ENCODE measurements around the gene LTBP1. TPM values are rescaled to one million over a fixed set of nuclear protein-coding genes. Genes with fewer than 3 reads are reported as not detected.

LTBP1 gene
- total RNA-seq, 1 donor from 2014 or later: 3.9 TPM

- H3K27me3 Mint-ChIP-seq (ENCODE audit: unreplicated experiment): no peaks in the 10 kb centered on the region
- H3K9me3 Mint-ChIP-seq (ENCODE audit: unreplicated experiment): no peaks in the 10 kb centered on the region
- DNase-seq: no peak
- H3K4me3 Mint-ChIP-seq (ENCODE audit: unreplicated experiment): no peak overlapping the region
- no peak overlapping the region for H3K27ac Mint-ChIP-seq (ENCODE audit: unreplicated experiment)
- no peaks in the 10 kb centered on the region for H3K36me3 Mint-ChIP-seq (ENCODE audit: unreplicated experiment)
- TF ChIP-seq CTCF (IDR thresholded peaks at IDR 0.05; ENCODE audit: partially characterized antibody, unreplicated experiment): no peak
- no peaks in the 10 kb centered on the region for H3K4me1 Mint-ChIP-seq (ENCODE audit: low read depth, unreplicated experiment)
These were observed 428.3 kb downstream of the LTBP1 start for GRCh38 chr2:33375054-33375453.

- Mint-ChIP-seq H3K27me3 (ENCODE audit: unreplicated experiment) (no peaks in the 10 kb centered on the region), H3K36me3 (ENCODE audit: unreplicated experiment) (no peaks in the 10 kb centered on the region), H3K4me1 (ENCODE audit: low read depth, unreplicated experiment) (no peaks in the 10 kb centered on the region), H3K9me3 (ENCODE audit: unreplicated experiment) (no peaks in the 10 kb centered on the region), H3K27ac (ENCODE audit: unreplicated experiment) (no peak overlapping the region), H3K4me3 (ENCODE audit: unreplicated experiment) (no peak overlapping the region)
- DNase-seq: no peak
- TF ChIP-seq CTCF (IDR thresholded peaks at IDR 0.05; ENCODE audit: partially characterized antibody, unreplicated experiment): no peak
These were observed 430.3 kb downstream of the LTBP1 start for GRCh38 chr2:33377048-33377447.

- peaks cover 2% of the 10 kb centered on the region for H3K9me3 Mint-ChIP-seq (ENCODE audit: unreplicated experiment)
- no peak overlapping the region for H3K4me3 Mint-ChIP-seq (ENCODE audit: unreplicated experiment)
- no peaks in the 10 kb centered on the region for H3K4me1 Mint-ChIP-seq (ENCODE audit: low read depth, unreplicated experiment)
- TF ChIP-seq CTCF (IDR thresholded peaks at IDR 0.05; ENCODE audit: partially characterized antibody, unreplicated experiment): no peak
- H3K36me3 Mint-ChIP-seq (ENCODE audit: unreplicated experiment): no peaks in the 10 kb centered on the region
- no peak overlapping the region for H3K27ac Mint-ChIP-seq (ENCODE audit: unreplicated experiment)
- H3K27me3 Mint-ChIP-seq (ENCODE audit: unreplicated experiment): no peaks in the 10 kb centered on the region
- no peak for DNase-seq
These were observed 431.9 kb downstream of the LTBP1 start for GRCh38 chr2:33378556-33379210.

GRCh38 chr2:33380001-33380609 lies 433.4 kb downstream of the LTBP1 start:
- no peak for DNase-seq
- H3K4me3 Mint-ChIP-seq (ENCODE audit: unreplicated experiment): no peak overlapping the region

More at GRCh38 chr2:33380001-33380609, 433.4 kb downstream of the LTBP1 start:
- no peaks in the 10 kb centered on the region for H3K4me1 Mint-ChIP-seq (ENCODE audit: low read depth, unreplicated experiment)
- TF ChIP-seq CTCF (IDR thresholded peaks at IDR 0.05; ENCODE audit: partially characterized antibody, unreplicated experiment): peak; percentile 89
- H3K27me3 Mint-ChIP-seq (ENCODE audit: unreplicated experiment): no peaks in the 10 kb centered on the region
- no peaks in the 10 kb centered on the region for H3K36me3 Mint-ChIP-seq (ENCODE audit: unreplicated experiment)
- peaks cover 2% of the 10 kb centered on the region for H3K9me3 Mint-ChIP-seq (ENCODE audit: unreplicated experiment)
- no peak overlapping the region for H3K27ac Mint-ChIP-seq (ENCODE audit: unreplicated experiment)

All from glutamatergic neuron (in vitro differentiated cells).